ENCODE results near the gene SUPT6H.

- TF ChIP-seq CTCF (tag by site-specific recombination; IDR thresholded peaks at IDR 0.05): no peak
- no peak for TF ChIP-seq ZNF658 (tag by site-specific recombination; IDR thresholded peaks at IDR 0.05)
- TF ChIP-seq PBX3 (CRISPR knock-in tag; IDR thresholded peaks at IDR 0.05): no peak
- no peak for TF ChIP-seq ZNF776 (tag by site-specific recombination; IDR thresholded peaks at IDR 0.05; ENCODE audit: borderline replicate concordance)
- no peak for TF ChIP-seq ZBTB21 (tag by site-specific recombination; IDR thresholded peaks at IDR 0.05)
- no peak for TF ChIP-seq BCL11A (tag by site-specific recombination; IDR thresholded peaks at IDR 0.05; ENCODE audit: low read depth)
- TF ChIP-seq ZNF10 (tag by site-specific recombination; IDR thresholded peaks at IDR 0.05): no peak
- TF ChIP-seq BCL6B (tag by site-specific recombination; IDR thresholded peaks at IDR 0.05): no peak
- TF ChIP-seq ZNF621 (tag by site-specific recombination; IDR thresholded peaks at IDR 0.05): no peak
- no peak for TF ChIP-seq WT1 (tag by site-specific recombination; IDR thresholded peaks at IDR 0.05)
Observed at GRCh38 chr17:28698253-28698941, 36.4 kb downstream of the SUPT6H start.
